ENCODE data around the gene TBC1D14. TPM values are rescaled to one million over a fixed set of nuclear protein-coding genes. Genes with fewer than 3 reads are reported as not detected.

TBC1D14 gene
- total and polyA plus RNA-seq, 9 of the 15 experiments (the other 6 are each of a cell fraction or from before 2014, with no cell fraction given), result 2.1 to 59.6 (median 44.8) TPM

DNA sequence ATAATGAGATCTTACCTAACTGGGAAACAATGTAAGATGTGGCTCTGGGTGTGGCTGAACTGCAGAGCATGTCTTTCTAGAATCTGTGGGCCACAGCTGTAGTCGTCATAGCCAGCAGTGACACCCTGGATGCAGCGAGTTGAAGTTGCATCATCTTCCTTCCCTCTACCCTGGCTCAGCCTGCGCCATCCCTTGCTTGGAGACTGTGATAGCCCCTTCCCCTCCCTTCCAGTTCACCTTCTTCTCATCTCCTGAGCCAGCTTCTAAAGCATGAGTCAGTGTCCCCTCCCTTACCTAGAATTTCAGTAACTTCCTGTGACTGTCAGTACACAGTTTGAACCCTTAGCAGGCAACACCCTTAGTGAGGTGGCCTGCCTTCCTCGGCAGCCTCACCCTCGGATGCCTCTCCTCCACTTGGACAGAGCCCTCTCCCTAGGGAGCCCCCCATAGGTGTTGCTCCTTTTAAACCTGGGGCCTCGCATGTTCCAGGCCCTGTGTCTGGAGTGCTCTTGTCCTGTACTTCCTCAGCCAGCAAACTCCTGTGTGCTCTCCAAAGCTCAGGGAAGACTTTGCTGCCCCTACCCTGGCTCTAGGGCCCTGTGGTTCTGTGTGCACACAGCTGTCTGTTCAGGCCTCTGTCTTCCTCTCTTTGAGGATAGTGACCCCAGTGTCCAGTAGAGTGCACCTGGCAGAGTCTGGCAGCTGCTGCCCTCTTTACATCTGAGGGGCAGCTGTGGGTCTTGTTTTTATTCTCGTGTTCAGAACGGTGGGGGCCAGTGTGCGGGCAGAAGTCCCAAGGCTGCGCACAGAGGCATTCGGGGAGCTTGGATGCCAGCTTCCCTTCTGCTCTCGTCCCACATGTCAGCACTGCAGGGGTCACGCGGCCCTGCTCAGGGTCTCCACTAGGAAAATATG lies 89.8 kb downstream of the TBC1D14 start:
- 0 out of 2 replicates have a peak, but pooled peaks cover 2% of the 10 kb centered on the region for H4K20me1 ChIP-seq (replicated peaks; ENCODE audit: control insufficient read depth, insufficient read depth, low read length)
- intact Hi-C loops (cut with micrococcal nuclease) (no loop called here), in situ Hi-C loops (cut with MboI) (no loop called here)
- H3K4me3 ChIP-seq, result no peak overlapping the region
- FAIRE-seq (peak; percentile 57), ATAC-seq (peak; percentile 89), DNase-seq (ENCODE audit: extremely low read depth in 1 of 4, low spot score in 3 of 4) (peak in 3 of 4 experiments; percentile 28 to 36 (median 30))
- 82% methylated on average over 13 of the region's 14 CpGs for WGBS (ENCODE audit: insufficient coverage, low coverage, missing lambda C conversion rate)
- H3K36me3 ChIP-seq (ENCODE audit: control insufficient read depth, insufficient read depth, low read length), result peaks cover 89% of the 10 kb centered on the region
- H3K9me3 ChIP-seq (replicated peaks; ENCODE audit: control insufficient read depth, insufficient read depth, low read depth, low read length), result no peaks in the 10 kb centered on the region
- POLR2A ChIA-PET, result interaction anchor here (0.7 to 1.8 kb wide), 7 partner anchors 12 to 83 kb away, joined by 3 to 7 read pairs (median 4); no protein-coding TSS in a partner anchor
- H3K79me2 ChIP-seq (ENCODE audit: control insufficient read depth, insufficient read depth, low read length), result no peaks in the 10 kb centered on the region; the same call in 2 of the 3 replicates
- peaks cover 0 to 12% of the 10 kb centered on the region in 2 experiments; a peak in 2 of 5 replicates for H3K4me1 ChIP-seq (replicated peaks in 1 of 2; ENCODE audit: control insufficient read depth in 2 of 2, insufficient read depth in 2 of 2, low read length in 2 of 2)
- no peaks in the 10 kb centered on the region for H3K9me1 ChIP-seq (ENCODE audit: control insufficient read depth, insufficient read depth, low read length)
- peak overlapping the region; percentile 46; the same call in 2 of the 3 replicates for H3K27ac ChIP-seq (ENCODE audit: extremely low read depth, low read depth, low read length)
- no peak overlapping the region for H3K4me2 ChIP-seq (ENCODE audit: insufficient read depth, low read length)
- no peak overlapping the region for H2AFZ ChIP-seq (ENCODE audit: low read depth, low read length)
- CTCF ChIA-PET (ENCODE audit: low intra/inter-chr PET ratio), result no interaction called here
- BruUV-seq (replicated peaks), result no TSS peak
- no peak overlapping the region for H3K9ac ChIP-seq (ENCODE audit: insufficient read depth in 1 of 2, low read depth in 2 of 2, low read length in 2 of 2)
- H3K27me3 ChIP-seq (ENCODE audit: control insufficient read depth in 2 of 2, insufficient read depth in 2 of 2, low read length in 2 of 2), result no peaks in the 10 kb centered on the region
- peak; percentile 97 for TF ChIP-seq ATF3 (IDR thresholded peaks at IDR 0.05)
- no peak for TF ChIP-seq ATF3 (CRISPR knock-in tag; conservative IDR thresholded peaks at IDR 0.05)
- TF ChIP-seq, protein P1, sequence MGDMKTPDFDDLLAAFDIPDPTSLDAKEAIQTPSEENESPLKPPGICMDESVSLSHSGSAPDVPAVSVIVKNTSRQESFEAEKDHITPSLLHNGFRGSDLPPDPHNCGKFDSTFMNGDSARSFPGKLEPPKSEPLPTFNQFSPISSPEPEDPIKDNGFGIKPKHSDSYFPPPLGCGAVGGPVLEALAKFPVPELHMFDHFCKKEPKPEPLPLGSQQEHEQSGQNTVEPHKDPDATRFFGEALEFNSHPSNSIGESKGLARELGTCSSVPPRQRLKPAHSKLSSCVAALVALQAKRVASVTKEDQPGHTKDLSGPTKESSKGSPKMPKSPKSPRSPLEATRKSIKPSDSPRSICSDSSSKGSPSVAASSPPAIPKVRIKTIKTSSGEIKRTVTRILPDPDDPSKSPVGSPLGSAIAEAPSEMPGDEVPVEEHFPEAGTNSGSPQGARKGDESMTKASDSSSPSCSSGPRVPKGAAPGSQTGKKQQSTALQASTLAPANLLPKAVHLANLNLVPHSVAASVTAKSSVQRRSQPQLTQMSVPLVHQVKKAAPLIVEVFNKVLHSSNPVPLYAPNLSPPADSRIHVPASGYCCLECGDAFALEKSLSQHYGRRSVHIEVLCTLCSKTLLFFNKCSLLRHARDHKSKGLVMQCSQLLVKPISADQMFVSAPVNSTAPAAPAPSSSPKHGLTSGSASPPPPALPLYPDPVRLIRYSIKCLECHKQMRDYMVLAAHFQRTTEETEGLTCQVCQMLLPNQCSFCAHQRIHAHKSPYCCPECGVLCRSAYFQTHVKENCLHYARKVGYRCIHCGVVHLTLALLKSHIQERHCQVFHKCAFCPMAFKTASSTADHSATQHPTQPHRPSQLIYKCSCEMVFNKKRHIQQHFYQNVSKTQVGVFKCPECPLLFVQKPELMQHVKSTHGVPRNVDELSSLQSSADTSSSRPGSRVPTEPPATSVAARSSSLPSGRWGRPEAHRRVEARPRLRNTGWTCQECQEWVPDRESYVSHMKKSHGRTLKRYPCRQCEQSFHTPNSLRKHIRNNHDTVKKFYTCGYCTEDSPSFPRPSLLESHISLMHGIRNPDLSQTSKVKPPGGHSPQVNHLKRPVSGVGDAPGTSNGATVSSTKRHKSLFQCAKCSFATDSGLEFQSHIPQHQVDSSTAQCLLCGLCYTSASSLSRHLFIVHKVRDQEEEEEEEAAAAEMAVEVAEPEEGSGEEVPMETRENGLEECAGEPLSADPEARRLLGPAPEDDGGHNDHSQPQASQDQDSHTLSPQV (IDR thresholded peaks at IDR 0.05), result 0 out of 2 replicates have a peak, but pooled peaks have one; percentile 26
- TF ChIP-seq EP300 (IDR thresholded peaks at IDR 0.05; ENCODE audit: low read length), result peak; percentile 27
- TF ChIP-seq, protein P2, sequence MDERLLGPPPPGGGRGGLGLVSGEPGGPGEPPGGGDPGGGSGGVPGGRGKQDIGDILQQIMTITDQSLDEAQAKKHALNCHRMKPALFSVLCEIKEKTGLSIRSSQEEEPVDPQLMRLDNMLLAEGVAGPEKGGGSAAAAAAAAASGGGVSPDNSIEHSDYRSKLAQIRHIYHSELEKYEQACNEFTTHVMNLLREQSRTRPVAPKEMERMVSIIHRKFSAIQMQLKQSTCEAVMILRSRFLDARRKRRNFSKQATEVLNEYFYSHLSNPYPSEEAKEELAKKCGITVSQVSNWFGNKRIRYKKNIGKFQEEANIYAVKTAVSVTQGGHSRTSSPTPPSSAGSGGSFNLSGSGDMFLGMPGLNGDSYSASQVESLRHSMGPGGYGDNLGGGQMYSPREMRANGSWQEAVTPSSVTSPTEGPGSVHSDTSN (CRISPR knock-in tag; IDR thresholded peaks at IDR 0.05; ENCODE audit: low read depth), result no peak
- TF ChIP-seq, protein P2 (tag; conservative IDR thresholded peaks at IDR 0.05; ENCODE audit: low read depth), result no peak
- TF ChIP-seq HNRNPH1 (optimal IDR thresholded peaks at IDR 0.05; ENCODE audit: low read depth, low read length), result no peak
- TF ChIP-seq SMARCA4 (IDR thresholded peaks at IDR 0.05), result no peak; the same call in 1 of the 2 replicates
- TF ChIP-seq, protein P3, sequence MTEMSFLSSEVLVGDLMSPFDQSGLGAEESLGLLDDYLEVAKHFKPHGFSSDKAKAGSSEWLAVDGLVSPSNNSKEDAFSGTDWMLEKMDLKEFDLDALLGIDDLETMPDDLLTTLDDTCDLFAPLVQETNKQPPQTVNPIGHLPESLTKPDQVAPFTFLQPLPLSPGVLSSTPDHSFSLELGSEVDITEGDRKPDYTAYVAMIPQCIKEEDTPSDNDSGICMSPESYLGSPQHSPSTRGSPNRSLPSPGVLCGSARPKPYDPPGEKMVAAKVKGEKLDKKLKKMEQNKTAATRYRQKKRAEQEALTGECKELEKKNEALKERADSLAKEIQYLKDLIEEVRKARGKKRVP (CRISPR knock-in tag; IDR thresholded peaks at IDR 0.05), result peak; percentile 89
- no peak for TF ChIP-seq RBM22 (IDR thresholded peaks at IDR 0.05; ENCODE audit: low read depth, low read length, poor library complexity, severe bottlenecking)
- no peak for TF ChIP-seq XRCC4 (IDR thresholded peaks at IDR 0.05; ENCODE audit: extremely low read depth, insufficient read depth, insufficient read length)
- TF ChIP-seq STAG1 (CRISPR knock-in tag; IDR thresholded peaks at IDR 0.05; ENCODE audit: borderline replicate concordance), result no peak

All from K562 (cell line).